ENCODE measurements around the gene HUNK.

HUNK gene

DNA sequence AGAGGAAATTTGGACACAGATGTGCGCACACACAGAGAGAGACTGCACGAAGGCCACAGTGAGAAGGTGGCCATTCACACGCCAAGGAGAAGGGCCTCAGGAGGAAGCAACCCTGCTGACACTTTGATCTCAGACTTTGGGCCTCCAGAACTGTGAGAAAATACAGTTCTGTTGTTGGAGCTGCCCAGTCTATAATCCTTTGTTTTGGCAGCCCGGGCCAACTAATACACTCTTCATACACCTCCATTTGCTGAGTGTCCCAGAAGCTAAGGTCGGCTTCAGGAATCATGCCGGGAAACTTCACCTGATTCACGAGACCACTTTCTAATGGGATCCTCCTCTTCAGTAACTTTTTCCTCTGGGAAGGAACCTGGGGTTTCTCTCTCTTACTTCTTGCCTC is 23.2 kb downstream of the HUNK start:
- DNase-seq (ENCODE audit: low read depth): no peak

DNA sequence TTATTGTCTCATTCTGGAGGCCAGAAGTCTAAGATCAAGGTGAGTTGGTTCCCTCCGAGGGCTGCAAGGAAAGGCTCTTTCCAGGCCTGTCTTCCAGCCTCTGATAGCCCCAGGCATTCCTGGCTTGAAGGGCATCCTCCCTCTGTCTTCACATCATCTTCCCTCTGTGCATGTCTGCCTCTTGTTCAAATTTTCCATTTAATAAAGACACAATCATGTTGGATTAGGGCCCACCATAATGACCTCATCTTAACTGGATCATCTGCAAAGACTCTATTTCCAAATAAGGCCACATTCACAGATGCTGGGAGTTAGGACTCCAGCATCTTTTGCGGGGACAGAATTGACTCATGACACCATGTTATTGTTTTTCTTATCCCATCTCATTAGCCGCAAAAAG is 24.5 kb downstream of the HUNK start:
- no peak for DNase-seq (ENCODE audit: low read depth)

DNA sequence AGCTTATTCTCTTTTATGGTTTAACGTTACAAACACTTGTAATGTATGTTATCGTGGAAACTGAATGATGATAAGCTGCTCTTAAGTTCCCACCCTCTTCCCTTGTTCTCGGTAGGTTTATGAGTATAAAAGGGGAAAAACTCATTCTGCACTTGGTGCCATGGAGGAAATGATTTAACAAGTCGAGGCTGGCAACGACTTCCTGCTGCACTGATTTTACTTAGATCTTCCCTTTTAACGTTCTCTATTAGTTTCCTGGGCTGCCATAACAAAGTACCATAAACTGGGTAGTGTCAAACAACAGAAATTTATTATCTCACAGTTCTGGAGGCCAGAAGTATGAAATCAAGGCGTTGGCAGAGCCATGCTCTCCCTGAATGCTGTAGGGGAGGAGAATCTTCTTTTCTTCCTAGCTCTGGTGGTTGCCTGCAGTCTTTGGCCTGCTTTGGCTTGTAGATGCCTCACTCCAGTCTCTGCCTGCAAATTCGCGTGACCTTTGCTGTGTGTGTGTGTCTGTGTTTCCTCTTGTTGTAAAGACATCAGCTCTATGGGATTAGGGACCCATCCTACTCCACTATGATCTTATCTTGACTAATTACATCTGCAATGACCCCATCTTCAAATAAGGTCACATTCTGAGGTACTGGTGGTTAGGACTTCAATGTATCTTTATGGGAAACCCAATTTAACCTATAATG is 26.3 kb downstream of the HUNK start:
- DNase-seq (ENCODE audit: low read depth): no peak

DNA sequence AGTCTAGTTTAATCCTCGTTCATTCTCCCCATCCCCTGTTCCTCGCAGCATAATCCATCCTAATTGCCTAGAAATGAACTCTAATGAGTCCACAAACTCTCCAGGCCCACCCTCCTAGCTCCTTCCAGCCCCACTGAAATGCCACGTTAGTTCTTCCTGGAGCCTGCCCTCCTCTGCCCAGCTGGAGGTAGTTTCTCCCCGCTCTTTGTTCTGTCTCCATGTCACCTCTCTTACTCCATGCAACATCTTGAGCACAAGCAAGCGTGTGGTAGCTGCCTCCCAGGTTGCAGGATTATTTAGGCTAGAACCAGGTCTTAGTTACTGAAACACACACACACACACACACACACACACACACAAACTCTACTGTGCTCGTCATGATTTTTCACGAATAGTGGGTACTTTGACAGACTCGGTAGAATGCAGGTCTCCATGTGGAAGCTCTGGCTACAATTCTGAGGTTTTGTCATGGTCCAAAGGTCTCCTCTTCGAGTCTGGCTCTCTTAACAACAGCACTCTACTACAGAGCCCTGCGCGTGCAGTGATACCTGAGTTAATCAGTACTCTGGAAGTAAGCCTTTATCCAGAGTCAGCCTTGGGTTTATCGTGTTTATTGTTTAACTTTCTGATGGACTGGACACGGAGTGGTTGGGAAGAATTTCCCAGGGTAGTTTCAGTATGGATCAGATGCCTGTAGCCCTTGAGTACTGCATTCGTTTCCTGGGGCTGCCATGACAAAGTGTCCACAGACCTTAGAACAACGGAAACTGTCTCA is 27.5 kb downstream of the HUNK start:
- no peak for DNase-seq (ENCODE audit: low read depth)

DNA sequence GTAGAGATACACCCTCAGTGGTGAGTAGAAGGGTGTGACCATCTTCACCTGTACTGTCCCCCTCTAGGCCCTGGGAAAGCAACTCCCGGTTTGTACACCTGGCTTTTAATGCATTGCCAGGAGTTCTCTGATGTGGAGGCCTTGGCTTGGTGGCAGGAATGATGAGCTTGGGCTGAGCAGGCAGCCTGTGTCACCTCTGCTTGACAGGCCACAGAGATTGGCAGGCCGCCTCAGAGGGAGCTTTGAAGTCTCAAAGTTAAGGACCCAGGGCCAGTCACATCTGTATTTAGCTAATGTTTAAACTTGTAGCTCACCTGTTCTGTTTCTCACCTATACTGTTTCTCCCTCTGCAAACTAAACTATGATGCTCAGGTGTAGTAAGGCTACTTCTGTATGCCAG is 28.5 kb downstream of the HUNK start:
- no peak for DNase-seq (ENCODE audit: low read depth)

DNA sequence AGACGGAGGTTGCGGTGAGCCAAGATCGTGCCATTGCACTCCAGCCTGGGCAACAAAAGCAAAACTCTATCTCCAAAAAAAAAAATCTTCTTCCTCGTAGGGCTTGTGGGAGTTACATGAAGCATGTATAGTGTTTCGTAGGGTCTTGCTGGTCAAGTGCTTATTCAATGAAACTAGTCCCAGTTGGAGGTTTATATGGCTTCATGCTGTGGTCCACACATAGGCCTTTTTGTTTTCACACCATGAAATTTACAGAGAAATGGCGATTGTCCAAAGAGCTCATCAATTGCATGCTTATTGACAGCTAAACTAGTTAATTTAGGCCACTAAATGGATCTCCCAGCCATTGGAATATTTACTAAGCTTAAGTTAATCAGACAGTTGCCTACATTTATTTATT is 29.6 kb downstream of the HUNK start:
- DNase-seq (ENCODE audit: low read depth): no peak

DNA sequence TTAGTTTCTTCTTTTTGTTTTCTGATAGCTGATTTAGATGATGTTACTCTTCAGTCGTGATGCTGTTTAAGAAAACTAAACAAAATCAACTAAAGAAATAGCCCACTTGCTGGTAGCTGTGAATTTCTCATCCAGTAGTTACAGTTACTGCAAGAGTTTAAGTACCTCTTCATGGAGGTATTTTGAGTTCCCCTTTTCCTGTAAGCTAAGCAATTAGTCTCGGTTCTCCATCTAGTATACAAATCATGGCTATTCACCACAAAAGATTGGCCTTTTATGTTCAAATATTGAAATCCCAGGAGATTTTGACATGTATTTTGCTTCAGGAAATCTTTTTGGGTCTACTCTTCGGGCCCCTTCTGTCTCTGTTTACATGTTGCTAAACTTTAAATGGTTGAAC is 31.1 kb downstream of the HUNK start:
- DNase-seq (ENCODE audit: low read depth): no peak

DNA sequence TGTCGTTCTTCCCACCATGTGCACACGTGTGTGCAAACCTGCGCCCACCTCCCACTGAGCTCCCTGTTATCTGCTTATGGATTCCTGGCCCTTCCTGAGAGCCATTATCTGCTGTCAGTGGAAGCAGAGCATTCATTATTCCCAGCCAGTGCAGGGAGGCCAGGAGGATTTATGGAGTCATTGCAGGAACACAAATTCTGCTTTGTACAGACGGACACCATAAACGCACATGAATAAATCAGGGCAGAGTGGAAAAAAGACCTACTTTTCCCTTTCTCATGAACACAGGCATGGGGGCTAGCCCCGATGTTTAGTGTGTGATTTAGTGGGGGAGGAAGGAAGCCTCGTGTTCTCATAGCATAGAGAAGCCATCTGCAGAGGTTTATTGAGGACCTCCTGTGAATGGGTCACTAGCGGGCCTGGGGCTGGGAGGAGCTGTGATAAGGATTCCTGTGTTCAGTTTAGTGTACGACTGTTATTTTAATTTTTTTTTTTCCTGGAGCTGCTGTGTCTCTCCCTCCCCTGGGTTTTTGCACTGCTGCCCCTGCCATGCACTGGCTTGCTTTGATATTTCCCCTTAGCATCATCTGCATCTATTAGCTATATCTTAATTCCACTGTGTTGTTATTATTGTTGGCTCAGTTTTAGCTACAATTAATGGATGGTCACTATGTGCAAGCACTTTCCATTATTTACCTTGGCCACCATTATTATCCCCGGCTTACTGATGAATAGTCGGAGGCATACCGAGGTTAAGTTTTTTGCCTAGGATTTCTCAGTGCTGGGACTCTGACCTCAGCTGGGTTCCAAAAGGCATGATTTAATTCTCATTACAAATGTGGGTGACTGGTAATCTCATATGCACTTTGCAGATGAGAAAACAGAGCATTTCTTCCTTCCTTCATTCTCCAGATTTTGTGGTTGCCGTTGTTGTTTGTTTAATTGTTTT is 33.0 kb downstream of the HUNK start:
- no peak for DNase-seq (ENCODE audit: low read depth)

DNA sequence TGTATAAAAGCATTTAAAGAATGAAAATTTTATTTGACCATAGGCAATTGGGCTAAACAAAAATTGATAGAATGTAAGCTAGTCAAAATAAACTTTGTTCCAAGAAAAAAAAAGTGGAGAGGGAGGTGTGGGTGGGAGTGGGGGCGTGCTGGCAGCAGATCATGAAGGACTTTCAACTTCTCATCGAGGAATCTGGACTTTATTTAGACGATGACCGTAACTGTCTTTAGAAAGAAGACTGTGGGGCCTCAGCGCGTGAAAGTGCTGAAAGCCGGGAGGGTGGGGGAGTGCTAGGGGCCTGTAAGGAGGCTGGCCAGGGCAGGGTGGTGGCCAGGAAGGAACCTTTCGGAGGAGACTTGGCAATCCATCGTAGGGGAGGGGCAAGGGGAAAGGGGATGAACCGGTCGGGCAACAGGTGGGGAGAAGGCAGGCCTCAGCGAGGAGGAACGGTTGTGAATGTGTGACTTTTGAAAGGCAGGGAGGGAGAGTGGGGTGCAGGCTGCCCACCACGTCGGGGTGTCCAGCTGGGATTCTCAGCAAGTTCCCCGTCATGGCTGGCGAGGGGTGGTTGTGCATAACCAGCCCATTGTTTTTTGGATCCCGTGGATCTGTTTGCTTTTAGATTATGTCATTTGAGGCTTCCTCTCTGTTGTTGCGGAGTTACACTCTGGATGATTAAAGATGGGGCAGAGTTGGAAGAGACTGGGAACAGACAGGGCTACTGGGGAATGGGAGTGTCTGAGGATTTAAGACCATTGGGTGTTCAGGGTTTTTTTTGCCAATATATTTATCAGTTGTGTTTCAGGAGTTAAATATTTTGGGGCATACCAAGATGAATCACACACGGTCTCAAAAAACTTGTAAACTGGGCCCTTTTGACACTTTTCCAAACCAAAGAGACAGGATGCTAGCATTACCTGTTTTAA is 35.5 kb downstream of the HUNK start:
- DNase-seq (ENCODE audit: low read depth): no peak

DNA sequence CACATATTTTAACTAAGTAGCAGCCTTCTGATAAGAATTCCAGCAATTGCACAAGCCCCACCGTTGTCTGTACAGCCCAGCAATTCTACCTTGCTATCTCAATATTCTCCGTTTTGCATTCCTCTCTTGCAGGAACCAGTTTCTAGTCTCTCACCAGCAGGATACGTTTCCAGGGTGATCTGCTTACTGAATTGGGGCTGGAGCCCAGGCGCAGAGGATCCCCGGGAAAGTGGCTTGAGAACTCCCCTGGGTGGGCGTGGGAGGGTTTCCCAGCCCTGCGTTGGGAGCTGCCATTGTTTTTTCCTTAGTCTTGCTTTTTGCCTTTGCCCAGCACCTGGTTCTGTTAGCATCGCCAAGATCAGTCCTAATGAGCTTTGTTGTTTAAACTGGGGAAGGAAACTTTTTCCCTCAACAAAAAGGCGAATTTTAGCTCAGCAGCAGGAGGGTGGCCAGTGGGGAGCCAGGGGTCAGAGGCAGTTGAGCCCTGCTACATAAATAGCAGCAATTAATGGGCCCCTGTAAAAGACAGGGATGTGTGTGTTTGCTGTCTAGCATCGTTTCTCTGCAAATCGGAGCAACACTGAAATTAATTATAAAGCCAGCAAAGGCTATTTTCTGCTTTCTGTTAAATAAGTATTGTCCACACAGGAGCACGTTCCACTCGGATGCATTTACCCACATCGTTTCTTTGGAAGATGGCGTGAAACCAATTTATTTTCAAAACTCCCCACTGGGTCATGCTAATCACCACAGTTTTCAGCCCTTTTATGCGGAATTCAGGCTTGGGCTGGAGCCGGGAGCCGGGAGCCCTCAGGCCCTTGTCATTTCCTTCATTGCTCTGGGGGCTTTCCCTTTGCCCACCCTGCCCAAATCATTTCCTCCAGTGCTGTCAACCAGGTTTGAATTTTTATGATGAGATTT is 36.6 kb downstream of the HUNK start:
- DNase-seq (ENCODE audit: low read depth): no peak

DNA sequence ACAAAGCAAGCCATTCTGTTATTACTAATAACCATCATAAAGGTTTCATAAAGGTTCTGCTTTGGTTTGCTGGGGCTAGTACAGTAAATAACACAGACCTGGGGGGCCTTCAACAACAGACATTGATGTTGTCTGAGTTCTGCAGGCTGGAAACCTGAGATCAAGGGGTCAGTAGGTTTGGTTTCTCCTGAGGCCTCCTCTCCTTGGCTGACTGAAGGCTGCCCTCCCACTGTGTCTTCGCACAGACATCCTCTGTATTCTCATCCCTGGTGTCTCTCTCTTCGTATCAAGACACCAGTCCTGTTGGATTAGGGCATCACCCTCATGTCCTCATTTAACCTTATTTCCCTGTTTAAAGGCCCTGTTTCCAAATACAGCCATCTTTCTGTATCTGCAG is 37.3 kb downstream of the HUNK start:
- no peak for DNase-seq (ENCODE audit: low read depth)

DNA sequence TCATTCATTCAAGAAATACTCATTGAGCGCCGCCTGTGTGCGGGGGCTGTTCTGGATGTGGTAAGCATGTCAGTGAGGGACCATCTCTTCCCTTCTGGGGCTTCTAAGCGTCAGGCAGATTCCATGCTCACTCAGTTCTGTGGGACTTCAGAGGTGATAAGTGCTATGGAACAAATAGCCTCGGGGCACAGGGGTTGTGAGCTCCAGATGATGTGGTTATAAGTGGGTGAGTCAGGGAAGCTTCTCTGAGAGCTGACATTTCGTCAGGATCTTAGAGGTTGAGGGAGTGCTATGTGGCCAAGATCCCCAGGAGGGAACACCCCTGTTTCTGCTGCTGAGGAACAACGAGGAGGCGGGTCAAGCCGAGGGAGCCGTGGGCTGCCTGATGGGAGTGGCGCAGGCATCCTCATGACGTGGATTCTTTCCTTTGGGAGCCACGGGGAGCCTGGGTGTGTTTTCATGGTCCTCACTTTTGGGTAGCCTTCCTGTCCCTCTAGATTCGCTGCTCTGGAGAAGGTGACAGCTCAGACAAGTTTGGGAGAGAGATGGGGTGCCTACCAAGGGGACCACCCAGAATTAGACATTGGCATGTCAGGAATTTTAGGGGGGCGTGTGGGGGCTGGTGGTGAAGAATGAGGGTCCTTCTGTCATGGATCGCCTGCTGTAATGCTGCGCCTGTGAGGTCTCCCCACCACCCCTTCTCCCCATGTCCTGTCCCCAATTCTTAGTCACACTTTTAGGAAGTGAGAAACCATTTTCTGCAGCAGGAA is 38.5 kb downstream of the HUNK start:
- no peak for DNase-seq (ENCODE audit: low read depth)

DNA sequence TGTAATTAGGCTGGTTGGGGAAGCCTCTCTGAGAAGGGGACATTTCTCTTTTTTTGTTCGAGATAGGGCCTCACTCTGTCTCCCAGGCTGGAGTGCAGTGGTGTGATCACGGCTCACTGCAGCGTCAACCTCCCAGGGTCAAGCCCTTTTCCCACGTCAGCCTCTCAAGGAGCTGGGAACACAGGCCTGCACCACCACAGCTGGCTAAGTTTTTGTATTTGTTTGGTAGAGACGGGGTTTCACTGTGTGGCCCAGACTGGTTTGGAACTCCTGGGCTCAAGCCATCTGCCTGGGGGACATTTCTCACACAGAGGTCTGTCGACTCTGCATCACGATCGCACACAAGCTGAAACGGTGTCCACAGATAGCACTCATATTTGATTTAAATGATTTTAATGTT is 39.7 kb downstream of the HUNK start:
- DNase-seq (ENCODE audit: low read depth): no peak

DNA sequence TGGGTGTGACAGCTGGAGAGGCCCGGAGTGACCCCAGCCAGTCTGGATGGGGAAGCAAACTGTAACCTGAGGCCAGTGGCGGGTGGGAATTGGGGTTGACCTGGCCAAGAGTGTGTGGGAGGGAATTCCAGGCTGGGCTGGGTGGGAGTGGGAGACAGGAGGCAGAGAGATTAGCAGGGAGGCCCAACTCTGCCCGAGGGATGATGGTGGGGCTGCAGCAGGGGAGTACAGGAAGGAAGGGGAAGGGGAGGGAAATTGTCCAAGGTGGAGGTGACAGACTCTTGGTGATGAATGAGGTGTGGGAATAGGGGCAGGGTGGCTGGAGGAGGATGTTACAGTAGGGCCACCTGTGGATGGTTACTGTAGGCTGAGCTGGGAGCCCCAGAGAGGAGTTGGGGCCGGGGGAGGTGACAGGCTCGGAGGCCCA is 40.4 kb downstream of the HUNK start:
- DNase-seq (ENCODE audit: low read depth): no peak

DNA sequence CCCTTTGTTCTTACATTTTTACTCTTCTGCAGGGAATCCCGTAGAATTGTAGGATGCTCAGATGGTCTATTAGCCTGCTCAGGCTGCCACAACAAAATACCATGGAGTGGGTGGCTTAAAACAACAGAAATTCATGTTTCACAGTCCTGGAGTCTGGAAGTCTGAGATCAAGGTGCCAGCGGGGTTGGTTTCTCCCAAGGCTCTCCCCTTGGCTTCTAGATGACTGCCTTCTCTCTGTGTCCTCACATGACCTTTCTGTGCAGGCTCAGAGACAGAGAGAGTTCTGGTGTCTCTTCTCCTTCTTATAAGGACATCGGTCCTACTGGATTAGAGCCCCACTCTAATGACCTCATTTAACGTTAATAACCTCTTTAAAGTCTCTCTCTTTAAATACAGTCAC is 41.7 kb downstream of the HUNK start:
- DNase-seq (ENCODE audit: low read depth): no peak

DNA sequence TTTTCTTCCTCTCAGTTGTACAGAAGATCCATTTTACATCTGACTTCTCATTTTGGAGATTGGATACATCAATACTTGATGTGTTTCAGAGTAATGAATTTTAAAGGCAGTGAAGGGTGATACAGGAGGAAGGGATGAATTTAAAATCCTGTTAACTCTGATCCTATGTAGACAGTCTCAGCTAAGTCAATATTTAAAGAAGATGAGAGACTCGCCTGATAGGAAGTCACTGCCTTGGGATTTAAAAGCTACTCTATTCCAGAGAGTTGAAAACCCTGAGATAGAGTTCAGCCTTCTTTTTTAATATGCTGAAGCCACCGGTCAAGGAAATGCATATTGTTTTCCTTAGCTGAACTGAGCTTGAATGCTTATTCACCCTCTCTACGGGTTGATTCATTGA is 42.7 kb downstream of the HUNK start:
- DNase-seq (ENCODE audit: low read depth): no peak

DNA sequence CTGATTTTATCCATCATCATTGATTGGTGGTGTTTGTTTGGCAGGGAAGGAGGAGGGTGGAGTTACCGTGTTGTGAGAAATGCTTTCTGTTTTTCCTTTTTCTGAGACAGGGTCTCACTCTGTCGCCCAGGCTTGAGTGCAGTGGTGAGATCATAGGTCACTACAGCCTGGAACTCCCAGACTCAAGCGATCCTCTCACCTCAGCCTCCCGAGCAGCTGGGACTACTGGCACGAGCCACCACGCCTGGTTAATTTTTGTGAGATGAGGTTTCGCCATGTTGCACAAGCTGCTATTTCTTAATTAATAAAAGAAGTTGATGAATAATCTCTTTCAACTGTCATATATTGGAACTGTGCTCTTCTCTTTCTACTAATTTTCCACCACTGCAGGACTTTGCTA is 44.3 kb downstream of the HUNK start:
- DNase-seq (ENCODE audit: low read depth): no peak

DNA sequence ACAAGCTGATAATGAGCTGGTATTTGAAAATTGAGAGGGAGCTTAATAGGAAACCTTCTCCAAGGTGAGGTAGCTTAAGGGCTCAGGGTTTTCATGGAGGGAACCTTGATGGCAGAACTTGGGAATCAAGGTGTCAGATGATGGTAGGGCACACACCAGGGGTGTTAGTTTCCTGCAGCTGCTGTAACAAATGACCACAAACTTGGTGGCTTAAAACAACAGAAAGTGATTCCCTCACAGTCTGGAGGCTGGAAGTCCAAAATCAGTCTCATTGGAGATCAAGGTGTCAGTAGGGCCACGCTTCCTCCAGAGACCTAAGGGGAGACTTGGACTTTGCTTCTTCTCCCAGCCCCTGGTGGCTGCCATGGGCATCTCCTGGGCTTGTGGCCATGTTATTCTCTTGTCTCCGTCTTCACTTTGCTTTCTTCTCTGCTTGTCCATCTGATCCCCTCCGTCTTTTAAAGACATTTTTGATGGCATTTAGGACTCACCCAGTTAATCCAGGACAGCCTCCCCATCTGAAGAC is 45.5 kb downstream of the HUNK start:
- no peak for DNase-seq (ENCODE audit: low read depth)

DNA sequence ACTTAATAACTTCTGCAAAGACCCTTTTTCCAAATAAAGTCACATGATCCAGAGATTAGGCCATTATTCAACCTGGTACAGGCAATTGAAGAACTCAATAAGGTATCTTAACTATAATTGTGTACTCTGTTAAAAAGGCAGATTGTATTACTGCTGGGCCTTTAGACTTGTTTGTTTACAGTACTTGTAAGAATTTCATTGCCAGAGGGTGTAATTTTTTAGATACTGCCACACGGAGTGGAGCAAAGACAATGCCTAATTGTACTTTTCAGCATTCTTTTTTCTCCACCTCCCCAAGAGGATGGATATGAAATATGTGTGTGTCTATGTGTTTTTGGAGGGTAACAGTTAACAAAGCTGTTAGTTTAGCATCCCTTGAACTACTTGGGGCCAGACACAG is 47.5 kb downstream of the HUNK start:
- DNase-seq (ENCODE audit: low read depth): no peak

DNA sequence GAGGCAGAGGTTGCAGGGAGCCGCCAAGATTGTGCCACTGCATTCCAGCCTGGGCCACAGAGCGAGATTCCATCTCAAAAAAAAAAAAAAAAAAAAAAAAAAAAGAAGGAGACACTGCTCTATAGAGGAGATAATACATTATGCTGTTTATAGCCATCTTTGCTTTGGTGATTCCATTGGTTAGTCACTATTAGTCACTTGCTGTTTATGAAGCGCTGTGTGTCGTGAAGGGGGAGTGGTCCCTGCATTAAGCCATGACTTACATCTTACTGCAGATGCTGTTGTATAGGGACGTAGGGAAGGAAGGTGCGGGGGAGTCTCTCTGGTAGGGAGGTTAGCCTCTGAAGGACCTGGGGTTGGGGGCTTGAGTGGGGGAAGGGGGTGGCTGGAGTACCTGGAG is 48.3 kb downstream of the HUNK start:
- no peak for DNase-seq (ENCODE audit: low read depth)

Data from stromal cell of bone marrow (primary cell).